HG03460 (cell line): ENCODE measurements around the gene THOC2.
"Not testable (repeated sequence)": the region's sequence is repeated elsewhere in the genome, so short reads cannot be mapped to it uniquely, and the experiment has no call there.

Source experiments
- ATAC-seq: cut with Tn5 transposase; IDR thresholded peaks from one replicate; pipeline ENCODE4 v1.9.1; 2021; ENCODE audit not compliant: unreplicated experiment

The THOC2 gene, protein sequence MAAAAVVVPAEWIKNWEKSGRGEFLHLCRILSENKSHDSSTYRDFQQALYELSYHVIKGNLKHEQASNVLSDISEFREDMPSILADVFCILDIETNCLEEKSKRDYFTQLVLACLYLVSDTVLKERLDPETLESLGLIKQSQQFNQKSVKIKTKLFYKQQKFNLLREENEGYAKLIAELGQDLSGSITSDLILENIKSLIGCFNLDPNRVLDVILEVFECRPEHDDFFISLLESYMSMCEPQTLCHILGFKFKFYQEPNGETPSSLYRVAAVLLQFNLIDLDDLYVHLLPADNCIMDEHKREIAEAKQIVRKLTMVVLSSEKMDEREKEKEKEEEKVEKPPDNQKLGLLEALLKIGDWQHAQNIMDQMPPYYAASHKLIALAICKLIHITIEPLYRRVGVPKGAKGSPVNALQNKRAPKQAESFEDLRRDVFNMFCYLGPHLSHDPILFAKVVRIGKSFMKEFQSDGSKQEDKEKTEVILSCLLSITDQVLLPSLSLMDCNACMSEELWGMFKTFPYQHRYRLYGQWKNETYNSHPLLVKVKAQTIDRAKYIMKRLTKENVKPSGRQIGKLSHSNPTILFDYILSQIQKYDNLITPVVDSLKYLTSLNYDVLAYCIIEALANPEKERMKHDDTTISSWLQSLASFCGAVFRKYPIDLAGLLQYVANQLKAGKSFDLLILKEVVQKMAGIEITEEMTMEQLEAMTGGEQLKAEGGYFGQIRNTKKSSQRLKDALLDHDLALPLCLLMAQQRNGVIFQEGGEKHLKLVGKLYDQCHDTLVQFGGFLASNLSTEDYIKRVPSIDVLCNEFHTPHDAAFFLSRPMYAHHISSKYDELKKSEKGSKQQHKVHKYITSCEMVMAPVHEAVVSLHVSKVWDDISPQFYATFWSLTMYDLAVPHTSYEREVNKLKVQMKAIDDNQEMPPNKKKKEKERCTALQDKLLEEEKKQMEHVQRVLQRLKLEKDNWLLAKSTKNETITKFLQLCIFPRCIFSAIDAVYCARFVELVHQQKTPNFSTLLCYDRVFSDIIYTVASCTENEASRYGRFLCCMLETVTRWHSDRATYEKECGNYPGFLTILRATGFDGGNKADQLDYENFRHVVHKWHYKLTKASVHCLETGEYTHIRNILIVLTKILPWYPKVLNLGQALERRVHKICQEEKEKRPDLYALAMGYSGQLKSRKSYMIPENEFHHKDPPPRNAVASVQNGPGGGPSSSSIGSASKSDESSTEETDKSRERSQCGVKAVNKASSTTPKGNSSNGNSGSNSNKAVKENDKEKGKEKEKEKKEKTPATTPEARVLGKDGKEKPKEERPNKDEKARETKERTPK (N-terminal part only)

DNA sequence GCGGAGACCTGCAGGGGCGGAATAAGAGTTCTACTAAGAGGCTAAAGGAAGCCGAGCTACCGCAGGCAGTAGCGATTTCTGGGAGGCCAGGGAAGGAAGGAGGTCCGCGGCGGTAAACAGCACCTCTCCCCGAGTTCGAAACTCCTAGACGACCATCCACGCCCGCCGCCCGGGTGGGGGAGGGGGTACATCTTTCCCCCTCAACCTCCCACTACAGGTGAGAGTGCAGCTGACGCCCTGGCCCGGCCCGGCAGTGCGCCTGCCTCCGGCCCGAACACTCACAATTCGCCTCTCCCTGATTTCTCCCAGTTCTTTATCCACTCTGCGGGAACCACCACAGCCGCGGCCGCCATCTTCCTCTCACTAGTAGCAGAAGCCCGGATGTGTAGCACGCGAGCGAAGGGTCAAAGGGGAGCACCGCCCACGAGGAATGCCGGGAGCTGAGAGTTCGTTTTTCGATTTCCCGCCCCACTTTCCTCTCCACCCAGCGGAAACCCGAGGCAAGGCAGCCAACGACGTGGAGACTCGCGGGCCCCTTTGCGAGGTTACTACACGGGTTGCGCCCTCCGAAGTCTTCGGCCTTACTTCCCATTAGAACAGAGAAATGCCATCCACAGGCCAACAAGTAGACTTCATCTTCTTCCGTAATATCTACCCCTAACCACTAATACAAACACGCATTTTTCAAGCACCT is at the start of gene THOC2:
TSS of gene THOC2 (minus strand) at position 383 of the 694 bp plus-strand sequence. CDS start at position 353, 30 bp downstream.
- peak; percentile 86 for ATAC-seq

DNA sequence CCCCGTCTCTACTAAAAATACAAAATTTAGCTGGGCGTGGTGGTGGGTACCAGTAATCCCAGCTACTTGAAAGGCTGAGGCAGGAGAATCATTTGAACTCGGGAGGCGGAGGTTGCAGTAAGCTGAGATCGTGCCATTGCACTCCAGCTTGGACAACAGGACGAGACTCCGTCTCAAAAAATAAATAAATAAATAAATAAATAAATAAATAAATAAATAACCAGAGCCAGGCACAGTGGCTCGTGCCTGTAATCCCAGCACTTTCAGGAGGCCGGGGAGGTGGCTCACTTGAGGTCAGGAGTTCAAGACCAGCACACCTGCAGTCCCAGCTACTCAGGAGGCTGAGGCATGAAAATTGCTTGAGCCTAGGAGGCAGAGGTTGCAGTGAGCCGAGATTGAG is 48.9 kb upstream of the THOC2 start:
- not testable (repeated sequence) for ATAC-seq

DNA sequence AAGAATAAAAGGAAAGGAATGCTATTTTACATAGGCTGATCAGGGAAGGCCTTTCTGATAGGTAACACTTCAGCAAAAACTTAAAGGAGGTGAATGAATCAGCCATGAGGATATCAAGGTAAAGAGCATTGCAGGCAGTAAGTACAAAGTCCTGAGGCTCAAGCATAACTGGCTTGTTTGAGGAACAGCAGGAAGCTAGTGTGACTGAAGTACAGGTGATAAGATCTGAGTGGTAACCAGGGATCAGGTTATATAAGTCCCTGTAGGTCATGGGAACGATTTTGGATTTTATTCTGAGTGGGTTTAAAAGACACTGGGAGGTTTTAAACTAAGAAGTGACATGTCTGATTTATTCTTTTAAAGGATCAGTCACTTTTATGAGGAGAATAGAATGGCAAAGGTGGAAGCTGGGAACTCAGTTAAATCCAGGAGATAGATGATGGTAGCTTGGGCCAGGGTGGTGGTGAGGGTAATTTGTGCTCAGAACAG is 47.1 kb upstream of the THOC2 start:
- no peak for ATAC-seq

DNA sequence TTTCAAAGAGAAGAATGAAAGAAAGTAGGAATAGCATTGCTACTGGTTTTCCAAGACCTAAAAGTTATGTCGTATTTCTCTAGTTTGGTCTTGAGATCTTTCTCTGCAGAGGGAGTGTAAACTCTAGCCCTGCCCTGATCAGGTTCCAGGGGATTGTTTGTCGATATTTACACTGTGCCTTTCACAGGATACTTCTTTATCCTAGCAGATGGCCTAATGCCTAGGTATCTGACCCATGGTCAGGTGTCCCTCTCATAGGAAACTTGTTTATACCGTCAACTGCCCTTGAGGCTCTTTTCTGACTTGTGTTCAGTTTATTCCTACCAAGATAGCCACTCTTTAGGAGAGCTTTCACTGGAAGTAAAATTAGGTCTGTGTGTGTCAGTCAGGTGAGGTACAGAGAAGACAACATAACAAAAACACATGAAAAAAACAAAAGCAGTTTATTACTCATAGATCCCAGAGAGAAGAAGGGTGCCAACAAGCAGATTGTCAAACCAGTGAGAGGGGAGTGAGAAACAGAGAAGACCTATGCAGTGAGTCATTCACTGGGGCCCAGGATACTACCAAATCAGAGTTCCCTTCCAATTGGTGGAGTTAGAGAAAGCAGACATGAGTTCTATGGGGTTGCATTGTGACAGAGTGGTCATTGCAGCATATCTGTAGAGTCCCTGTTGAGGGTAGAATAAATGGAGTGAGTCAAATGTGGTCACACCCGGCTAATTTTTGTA is 40.6 kb upstream of the THOC2 start:
- no peak for ATAC-seq

DNA sequence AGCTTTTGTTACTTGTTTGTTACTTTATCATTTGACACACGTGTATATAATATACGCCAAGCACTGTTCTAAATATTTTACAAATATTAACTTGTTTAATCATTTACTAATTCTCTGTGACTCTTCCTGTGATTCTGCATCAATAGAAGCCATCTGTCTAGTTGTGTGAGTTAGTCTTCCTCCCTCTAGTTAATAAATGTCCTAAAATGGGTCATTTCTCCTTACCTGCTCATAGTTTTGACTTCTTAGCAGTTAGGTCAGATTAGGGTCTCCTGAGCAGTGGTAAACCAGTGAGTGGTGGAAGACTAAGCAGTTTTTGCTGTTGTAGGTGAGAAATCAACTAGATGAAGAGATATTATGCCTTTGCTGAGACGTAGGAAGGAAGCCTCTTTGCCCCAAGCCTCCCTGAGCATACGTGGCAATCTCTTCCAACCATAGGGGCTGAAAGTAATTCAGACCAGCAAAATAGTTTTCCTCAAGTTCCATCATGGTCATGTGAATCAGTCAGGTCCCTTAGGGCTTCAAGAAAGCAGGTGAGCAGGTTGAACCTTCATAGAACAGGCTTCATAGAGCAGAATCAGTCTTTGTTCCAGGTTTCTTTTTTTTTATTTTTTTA is 38.7 kb upstream of the THOC2 start:
- peak; percentile 92 for ATAC-seq

DNA sequence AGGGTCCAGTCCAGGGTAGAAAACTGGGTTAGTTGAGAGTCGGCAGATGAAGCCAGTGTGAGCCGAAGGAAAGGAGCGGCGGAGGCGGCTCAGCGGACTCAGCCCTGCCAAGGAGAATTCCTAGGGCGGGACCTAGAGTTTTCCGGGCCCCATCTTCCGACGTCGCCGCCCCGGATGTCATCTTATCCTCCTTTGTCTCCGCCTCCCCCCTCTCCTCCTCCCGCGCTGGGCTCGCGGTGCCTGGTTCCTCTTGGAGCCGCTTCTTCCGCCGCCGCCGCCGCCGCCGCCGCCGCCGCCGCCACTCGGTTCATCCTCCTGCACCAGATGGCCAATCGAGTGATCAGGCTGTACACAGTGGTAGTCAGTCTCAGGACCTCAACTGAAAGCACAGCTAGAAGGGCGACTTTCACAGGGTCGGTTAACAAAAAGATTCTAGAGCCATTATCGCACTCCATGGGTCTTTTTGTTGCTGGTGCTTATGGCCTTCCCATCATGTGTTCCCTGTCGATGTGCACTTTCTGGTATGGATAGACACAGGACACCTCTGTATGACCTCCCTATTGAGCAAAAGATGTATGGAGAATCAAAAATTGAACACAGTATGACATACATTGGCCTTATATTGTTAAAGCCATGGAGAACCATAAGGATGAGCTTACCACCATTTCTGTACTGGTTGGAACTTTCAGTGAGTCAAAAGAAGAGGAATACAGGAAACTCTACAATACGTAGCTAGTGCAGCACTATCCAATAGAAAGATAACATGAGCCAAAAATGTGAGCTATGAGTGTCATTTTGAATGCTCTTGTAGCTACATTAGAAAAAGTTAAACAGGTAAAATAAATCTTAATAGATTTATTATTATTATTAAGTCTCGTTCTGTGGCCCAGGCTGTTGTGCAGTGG is 32.4 kb upstream of the THOC2 start:
- ATAC-seq, result peak; percentile 94

DNA sequence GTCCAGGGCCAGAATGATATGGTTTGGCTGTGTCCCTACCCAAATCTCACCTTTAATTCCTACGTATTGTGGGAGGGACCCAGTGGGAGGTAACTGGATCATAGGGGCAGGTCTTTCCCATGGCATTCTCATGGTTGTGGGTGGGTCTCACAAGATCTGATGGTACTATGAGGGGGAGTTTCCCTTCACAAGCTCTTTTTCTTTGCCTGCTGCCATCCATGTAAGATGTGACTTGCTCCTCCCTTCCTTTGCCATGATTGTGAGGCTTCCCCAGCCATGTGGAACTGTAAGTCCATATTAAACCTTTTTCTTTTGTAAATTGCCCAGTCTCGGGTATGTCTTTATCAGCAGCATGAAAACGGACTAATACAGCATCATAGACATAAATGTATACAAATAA is 27.0 kb upstream of the THOC2 start:
- not testable (repeated sequence) for ATAC-seq

DNA sequence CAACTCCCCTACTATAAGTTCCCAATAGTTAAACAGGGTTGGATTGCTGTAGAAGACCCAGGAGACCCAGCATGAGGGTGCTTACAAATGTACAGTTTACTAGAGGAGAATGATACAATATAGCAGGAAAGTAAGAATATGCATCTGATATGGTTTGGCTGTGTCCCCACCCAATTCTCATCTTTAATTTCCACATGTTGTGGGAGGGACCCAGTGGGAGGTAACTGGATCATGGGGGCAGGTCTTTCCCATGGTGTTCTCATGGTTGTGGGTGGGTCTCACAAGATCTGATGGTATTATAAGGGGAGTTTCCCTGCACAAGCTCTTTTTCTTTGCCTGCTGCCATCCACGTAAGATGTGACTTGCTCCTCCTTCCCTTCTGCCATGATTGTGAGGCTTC is 24.9 kb upstream of the THOC2 start:
- not testable (repeated sequence) for ATAC-seq

DNA sequence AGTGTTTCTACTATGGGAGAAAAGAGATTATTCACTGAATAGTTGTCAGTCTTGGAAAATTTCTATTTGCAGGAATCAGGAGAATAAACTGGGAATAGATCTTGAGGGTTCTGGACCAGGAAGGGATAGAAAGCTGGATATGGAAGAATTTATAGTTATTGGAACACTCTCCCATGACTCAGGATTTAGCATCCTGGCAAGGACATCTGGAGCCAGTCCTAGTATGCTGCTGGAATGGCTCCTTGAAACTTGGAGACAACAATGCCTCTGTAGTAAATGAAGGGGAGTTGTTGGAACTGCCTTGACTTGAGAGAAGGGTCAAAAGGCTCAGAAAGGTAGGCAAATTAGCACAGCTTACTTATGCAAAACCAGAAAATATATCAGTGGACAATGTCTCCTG is 23.5 kb upstream of the THOC2 start:
- no peak for ATAC-seq

DNA sequence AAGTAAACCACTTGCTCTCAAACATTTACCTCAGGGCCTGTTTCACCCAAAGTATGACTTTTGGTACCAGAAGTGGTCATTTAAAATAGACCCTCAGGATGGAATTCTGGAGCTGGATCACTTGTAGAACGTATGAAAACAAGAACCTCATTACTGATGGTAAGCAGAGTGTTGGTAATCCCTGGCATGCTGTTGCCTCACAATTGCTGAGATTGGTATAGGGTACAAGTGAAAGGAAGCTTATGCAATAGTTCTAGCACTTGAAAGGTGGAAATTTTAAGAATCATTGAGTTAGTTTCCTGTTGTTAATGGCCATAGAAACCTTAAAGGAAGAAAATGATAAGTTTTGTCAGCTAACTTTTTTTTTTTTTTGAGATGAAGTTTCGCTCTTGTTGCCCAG is 22.3 kb upstream of the THOC2 start:
- ATAC-seq, result no peak

DNA sequence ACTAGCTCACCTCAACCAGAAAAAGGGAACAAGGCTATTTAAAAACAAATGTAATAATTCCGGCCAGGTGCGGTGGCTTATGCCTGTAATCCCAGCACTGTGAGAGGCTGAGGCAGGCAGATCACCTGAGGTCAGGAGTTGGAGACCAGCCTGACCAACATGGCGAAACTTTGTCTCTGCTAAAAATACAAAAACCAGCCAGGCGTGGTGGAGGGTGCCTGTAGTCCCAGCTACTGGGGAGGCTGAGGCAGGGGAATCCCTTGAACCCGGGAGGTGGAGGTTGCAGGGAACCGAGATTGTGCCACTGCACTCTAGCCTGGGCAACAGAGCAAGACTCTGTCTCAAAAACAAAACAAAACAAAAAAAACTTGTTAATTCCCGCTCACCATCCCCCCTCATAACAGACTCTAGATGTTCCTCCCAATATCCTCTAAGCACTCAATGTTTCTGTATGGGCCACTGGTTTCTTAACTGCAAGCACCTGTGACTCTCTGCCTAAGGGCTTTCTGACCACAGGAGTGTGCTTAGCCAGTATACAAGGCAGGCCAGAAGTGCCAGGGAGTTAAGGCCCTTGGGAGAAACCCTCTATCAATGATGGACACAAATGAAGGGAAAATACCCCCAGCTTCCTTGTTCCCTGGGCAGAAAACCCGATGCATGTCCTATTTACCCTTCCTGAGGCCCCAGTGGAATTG is 21.0 kb upstream of the THOC2 start:
- no peak for ATAC-seq

DNA sequence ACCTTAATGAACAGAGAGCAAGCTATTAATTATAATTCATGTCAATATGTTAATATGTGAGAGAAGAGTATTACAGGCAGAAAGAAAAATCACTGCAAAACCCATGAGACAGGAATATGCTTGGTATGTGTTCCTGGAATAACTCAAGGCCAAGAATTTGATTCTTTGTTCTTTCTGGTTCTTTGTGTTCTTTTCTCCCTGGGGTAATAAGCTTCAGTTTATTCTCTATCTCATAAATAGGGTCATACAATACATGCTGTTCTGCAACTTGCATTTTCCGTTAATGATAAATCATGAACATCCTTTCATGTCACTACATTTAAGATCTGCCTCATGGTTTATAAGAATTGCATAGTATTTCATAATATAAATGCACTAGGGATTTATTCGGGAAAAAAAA is 16.8 kb upstream of the THOC2 start:
- no peak for ATAC-seq

DNA sequence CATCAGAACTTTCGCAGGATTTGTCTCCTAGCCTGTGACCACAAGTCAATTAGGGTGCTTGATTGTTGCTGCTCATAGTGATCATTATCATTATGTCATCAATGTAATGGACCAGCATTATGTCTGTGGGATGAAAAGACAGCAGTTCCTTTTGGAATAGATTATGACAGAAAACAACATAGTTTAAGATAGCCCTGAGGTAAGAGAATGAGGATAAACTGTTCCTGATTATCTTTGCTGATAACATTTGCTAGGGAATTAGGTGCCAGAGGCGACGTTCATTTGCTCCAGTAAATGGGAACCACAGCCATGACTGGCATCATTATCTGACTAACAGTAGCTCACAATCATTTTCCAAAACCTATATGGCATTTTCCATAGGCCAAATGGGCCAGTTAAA is 12.7 kb upstream of the THOC2 start:
- no peak for ATAC-seq

DNA sequence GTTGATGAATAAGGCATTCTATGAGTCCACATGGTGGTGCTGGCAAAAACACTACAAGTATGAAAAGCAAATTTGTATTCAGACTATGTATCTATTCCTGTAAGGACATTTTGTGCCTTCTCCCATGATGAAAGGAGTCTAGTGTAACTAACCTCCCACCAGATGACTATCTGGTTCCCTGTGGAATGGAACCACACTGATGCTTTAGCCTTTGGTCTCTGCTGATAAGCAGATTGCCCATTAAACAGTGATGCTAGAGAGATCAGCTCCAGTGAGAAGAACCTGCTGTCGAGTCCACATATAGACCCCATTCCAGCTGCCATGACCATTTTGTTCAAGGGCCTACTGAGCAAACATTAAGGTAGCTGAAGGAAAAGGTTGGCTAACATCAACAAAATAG is 10.5 kb upstream of the THOC2 start:
- no peak for ATAC-seq

DNA sequence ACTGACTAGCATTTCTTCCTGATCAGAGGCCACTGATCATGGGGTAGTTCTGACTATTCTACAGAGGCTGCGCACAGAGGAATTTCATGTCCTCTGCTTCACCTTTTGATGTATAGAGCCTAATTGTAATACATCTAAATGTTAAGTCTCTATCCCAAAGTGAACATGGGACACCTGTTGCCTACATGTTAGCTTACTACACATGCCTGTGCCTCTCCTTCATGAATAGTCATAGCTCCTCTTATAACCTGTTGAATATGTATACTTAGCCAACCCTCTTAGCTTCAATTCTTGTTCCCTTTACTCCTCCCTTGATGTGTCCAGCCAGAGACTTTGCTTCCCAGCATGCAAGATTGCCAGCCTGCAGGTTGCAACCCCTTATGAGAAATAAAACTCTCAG is 9.6 kb upstream of the THOC2 start:
- no peak for ATAC-seq

DNA sequence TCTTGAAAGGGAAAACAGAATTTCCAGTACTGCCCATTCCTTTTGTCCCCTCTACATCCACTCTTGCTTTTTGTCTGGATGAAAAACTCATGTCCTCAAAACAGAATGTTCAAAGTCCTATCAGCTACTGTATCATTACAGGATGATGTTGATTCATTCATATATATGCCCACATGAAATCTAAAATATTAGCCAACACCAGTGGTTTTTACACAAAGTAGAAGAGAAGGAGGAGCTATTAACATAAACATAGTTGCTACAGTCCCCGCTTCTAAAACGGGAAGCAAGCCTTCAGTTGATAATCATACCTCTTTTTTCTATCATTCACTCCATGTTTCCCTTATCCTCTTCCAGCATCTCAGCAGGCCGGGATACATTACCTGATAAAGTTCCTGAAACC is 7.7 kb upstream of the THOC2 start:
- ATAC-seq, result no peak

DNA sequence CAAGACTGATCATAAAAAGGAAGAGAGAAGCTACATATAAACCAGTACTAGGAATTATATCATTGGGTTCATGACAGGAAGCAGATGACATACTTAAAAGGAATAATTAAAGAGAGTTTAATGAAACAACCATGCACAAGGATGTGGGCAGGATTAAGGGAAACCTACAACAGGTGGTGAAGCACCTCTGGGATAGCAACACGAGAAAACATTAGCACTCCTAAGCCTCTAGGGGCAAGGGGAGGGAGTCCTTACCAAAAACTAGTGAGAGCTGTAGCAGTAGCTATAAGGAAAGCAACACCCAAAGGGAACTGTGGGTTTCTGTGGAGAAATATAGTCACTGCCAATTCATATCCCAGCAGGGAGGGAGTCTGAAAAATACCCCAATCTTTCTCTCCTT is 7.2 kb upstream of the THOC2 start:
- no peak for ATAC-seq

DNA sequence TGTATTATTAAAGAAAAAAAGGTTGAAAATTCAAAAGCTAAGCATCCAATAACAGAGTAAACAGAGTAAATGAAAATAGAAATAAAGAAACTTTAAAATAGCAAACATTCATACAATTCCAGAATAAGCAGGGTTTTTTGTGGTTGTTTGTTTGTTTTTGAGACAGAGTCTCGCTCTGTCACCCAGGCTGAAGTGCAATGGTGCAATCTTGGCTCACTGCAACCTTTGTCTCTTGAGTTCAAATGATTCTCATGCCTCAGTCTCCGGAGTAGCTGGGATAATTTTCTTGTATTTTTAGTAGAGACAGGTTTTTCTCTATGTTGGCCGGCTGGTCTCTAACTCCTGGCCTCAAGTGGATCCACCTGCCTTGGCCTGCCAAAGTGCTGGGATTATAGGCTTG is 6.6 kb upstream of the THOC2 start:
- ATAC-seq, result no peak
